HG03039 (cell line): Measurements from ENCODE around the gene GTF3C1.
"Not testable (repeated sequence)": the region's sequence is repeated elsewhere in the genome, so short reads cannot be mapped to it uniquely, and the experiment has no call there.

Experiments
- ATAC-seq: cut with Tn5 transposase; IDR thresholded peaks from one replicate; pipeline ENCODE4 v1.9.1; 2021; ENCODE audit warnings: mild to moderate bottlenecking, moderate library complexity; ENCODE audit not compliant: unreplicated experiment

Gene GTF3C1

GRCh38 chr16:27470567-27471431, 78.9 kb downstream of the GTF3C1 start:
- no peak for ATAC-seq

GRCh38 chr16:27468941-27469531, 80.7 kb downstream of the GTF3C1 start:
- ATAC-seq, result no peak

- no peak for ATAC-seq
These were observed 84.2 kb downstream of the GTF3C1 start for GRCh38 chr16:27465483-27465879.

- no peak for ATAC-seq
These were observed 84.9 kb downstream of the GTF3C1 start for GRCh38 chr16:27464626-27465482.

GRCh38 chr16:27463741-27464591, 85.7 kb downstream of the GTF3C1 start:
- ATAC-seq, result no peak

- no peak for ATAC-seq
These were observed 86.6 kb downstream of the GTF3C1 start for GRCh38 chr16:27462846-27463682.

GRCh38 chr16:27462200-27462845, 87.4 kb downstream of the GTF3C1 start:
- no peak for ATAC-seq

GRCh38 chr16:27461483-27462171, 88.1 kb downstream of the GTF3C1 start:
- no peak for ATAC-seq

GRCh38 chr16:27460663-27461482, 88.8 kb downstream of the GTF3C1 start:
- no peak for ATAC-seq

GRCh38 chr16:27460213-27460612, 89.5 kb downstream of the GTF3C1 start:
- no peak for ATAC-seq

- ATAC-seq, result no peak
These were observed 90.6 kb downstream of the GTF3C1 start for GRCh38 chr16:27458987-27459688.

GRCh38 chr16:27458258-27458657, 91.5 kb downstream of the GTF3C1 start:
- ATAC-seq, result no peak

- not testable (repeated sequence) for ATAC-seq
These were observed 92.2 kb downstream of the GTF3C1 start for GRCh38 chr16:27457605-27457900.

GRCh38 chr16:27455700-27456099, 94.0 kb downstream of the GTF3C1 start:
- no peak for ATAC-seq

GRCh38 chr16:27453494-27453825, 96.3 kb downstream of the GTF3C1 start:
- no peak for ATAC-seq

GRCh38 chr16:27452569-27453493, 96.9 kb downstream of the GTF3C1 start:
- ATAC-seq, result no peak
